OCI-M1 (cell line): Measurements from ENCODE around the gene LIPG.
"Not testable (repeated sequence)": the region's sequence is repeated elsewhere in the genome, so short reads cannot be mapped to it uniquely, and the experiment has no call there.

Experiments
- DNase-seq: peaks from one replicate; lab custom pipeline; 2025; lab: John Stamatoyannopoulos, UW

Gene LIPG

GRCh38 chr18:49573835-49574234, 12.0 kb downstream of the LIPG start:
- no peak for DNase-seq

- DNase-seq, result not testable (repeated sequence)
These were observed 17.2 kb downstream of the LIPG start for GRCh38 chr18:49579041-49579440.

GRCh38 chr18:49579583-49579982, 17.7 kb downstream of the LIPG start:
- DNase-seq, result not testable (repeated sequence)

GRCh38 chr18:49580279-49580678, 18.4 kb downstream of the LIPG start:
- no peak for DNase-seq

- peak; percentile 38 for DNase-seq
These were observed 19.5 kb downstream of the LIPG start for GRCh38 chr18:49581371-49581770.

- DNase-seq, result no peak
These were observed 20.7 kb downstream of the LIPG start for GRCh38 chr18:49582579-49582978.

- DNase-seq, result no peak
These were observed 22.5 kb downstream of the LIPG start for GRCh38 chr18:49584394-49584793.

- DNase-seq, result not testable (repeated sequence)
These were observed 23.1 kb downstream of the LIPG start for GRCh38 chr18:49584951-49585350.

GRCh38 chr18:49585781-49586663, 24.2 kb downstream of the LIPG start:
- no peak for DNase-seq

GRCh38 chr18:49588171-49588570, 26.3 kb downstream of the LIPG start:
- no peak for DNase-seq

- DNase-seq, result no peak
These were observed 27.1 kb downstream of the LIPG start for GRCh38 chr18:49588971-49589370.

- no peak for DNase-seq
These were observed 28.8 kb downstream of the LIPG start for GRCh38 chr18:49590608-49591007.

- DNase-seq, result peak; percentile 16
These were observed 29.4 kb downstream of the LIPG start for GRCh38 chr18:49591271-49591670.

GRCh38 chr18:49591775-49592174, 29.9 kb downstream of the LIPG start:
- DNase-seq, result no peak

GRCh38 chr18:49596687-49597086, 34.8 kb downstream of the LIPG start:
- DNase-seq, result no peak

GRCh38 chr18:49597157-49597931, 35.5 kb downstream of the LIPG start:
- peak; percentile 37 for DNase-seq

- DNase-seq, result no peak
These were observed 39.4 kb downstream of the LIPG start for GRCh38 chr18:49601211-49601610.

GRCh38 chr18:49608366-49609255, 46.8 kb downstream of the LIPG start:
- DNase-seq, result peak; percentile 65

GRCh38 chr18:49609256-49610021, 47.6 kb downstream of the LIPG start:
- no peak for DNase-seq

- no peak for DNase-seq
These were observed 48.2 kb downstream of the LIPG start for GRCh38 chr18:49610022-49610445.

- DNase-seq, result no peak
These were observed 49.5 kb downstream of the LIPG start for GRCh38 chr18:49611316-49611715.
